ENCODE results near the gene CYFIP1. TPM values are rescaled to one million over a fixed set of nuclear protein-coding genes. Genes with fewer than 3 reads are reported as not detected.

The CYFIP1 gene
- total and polyA plus RNA-seq, 2 of the 13 experiments (the other 11 are each of a cell fraction or from before 2014, with no cell fraction given): 38.1 to 58.3 TPM

- TF ChIP-seq, protein P1, sequence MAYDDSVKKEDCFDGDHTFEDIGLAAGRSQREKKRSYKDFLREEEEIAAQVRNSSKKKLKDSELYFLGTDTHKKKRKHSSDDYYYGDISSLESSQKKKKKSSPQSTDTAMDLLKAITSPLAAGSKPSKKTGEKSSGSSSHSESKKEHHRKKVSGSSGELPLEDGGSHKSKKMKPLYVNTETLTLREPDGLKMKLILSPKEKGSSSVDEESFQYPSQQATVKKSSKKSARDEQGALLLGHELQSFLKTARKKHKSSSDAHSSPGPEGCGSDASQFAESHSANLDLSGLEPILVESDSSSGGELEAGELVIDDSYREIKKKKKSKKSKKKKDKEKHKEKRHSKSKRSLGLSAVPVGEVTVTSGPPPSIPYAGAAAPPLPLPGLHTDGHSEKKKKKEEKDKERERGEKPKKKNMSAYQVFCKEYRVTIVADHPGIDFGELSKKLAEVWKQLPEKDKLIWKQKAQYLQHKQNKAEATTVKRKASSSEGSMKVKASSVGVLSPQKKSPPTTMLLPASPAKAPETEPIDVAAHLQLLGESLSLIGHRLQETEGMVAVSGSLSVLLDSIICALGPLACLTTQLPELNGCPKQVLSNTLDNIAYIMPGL (CRISPR knock-in tag; IDR thresholded peaks at IDR 0.05; ENCODE audit: borderline replicate concordance in 1 of 2, low read depth in 1 of 2): no peak
- TF ChIP-seq ZNF891 (CRISPR knock-in tag; IDR thresholded peaks at IDR 0.05) (no peak), ZKSCAN1 (IDR thresholded peaks at IDR 0.05; ENCODE audit: low read length) (no peak), POLR2AphosphoS5 (IDR thresholded peaks at IDR 0.05; ENCODE audit: low read depth, low read length) (no peak), ZNF580 (CRISPR knock-in tag; IDR thresholded peaks at IDR 0.05; ENCODE audit: borderline replicate concordance, low read depth) (no peak), TBP (CRISPR knock-in tag; IDR thresholded peaks at IDR 0.05) (no peak)
- TF ChIP-seq, protein P2, sequence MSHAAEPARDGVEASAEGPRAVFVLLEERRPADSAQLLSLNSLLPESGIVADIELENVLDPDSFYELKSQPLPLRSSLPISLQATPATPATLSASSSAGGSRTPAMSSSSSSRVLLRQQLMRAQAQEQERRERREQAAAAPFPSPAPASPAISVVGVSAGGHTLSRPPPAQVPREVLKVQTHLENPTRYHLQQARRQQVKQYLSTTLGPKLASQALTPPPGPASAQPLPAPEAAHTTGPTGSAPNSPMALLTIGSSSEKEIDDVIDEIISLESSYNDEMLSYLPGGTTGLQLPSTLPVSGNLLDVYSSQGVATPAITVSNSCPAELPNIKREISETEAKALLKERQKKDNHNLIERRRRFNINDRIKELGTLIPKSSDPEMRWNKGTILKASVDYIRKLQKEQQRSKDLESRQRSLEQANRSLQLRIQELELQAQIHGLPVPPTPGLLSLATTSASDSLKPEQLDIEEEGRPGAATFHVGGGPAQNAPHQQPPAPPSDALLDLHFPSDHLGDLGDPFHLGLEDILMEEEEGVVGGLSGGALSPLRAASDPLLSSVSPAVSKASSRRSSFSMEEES (CRISPR knock-in tag; IDR thresholded peaks at IDR 0.05): no peak
Observed at GRCh38 chr15:22874966-22875365, 105.2 kb downstream of the CYFIP1 start (continued).

DNA sequence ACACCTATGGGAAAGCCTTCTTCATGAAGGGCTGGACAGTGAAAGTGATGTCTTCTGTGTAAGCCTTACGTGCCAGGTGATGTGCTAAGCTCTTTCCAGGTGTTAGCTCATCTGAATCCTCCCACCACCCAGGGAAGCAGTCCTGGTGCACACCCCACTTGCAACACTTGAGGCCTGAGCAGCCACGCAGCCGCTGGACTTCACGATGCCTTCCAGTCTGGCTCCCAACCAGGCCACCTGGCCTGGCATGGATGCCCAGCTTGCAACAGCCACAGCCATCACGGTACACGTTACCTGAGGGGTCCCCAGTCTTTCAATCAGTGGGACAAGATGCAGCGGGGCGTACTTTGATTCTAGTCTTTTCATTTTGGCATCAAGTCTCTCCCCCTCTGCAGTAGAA, 105.9 kb downstream of the CYFIP1 start:
- Histone ChIP-seq H3K4me2 (ENCODE audit: low read depth, low read length) (no peak overlapping the region), H3K4me1 (ENCODE audit: insufficient read depth, low read length) (no peaks in the 10 kb centered on the region), H4K20me1 (ENCODE audit: insufficient read depth, low read length) (no peaks in the 10 kb centered on the region), H3K79me2 (ENCODE audit: insufficient read depth, low read length) (no peaks in the 10 kb centered on the region), H3K27me3 (ENCODE audit: control insufficient read depth in 1 of 2, insufficient read depth in 2 of 2, low read length in 2 of 2) (no peaks in the 10 kb centered on the region), H2AFZ (ENCODE audit: low read length) (no peak overlapping the region), H3K36me3 (replicated peaks in 1 of 2; ENCODE audit: control insufficient read depth in 1 of 2, insufficient read depth in 2 of 2, low read length in 2 of 2) (peaks cover 27 to 52% of the 10 kb centered on the region in 2 experiments; a peak in 4 of 5 replicates), H3K27ac (ENCODE audit: extremely low read length, insufficient read depth, low read length) (no peak overlapping the region), H3K4me3 (replicated peaks in 1 of 3; ENCODE audit: insufficient read depth in 1 of 3, low read depth in 2 of 3, low read length in 3 of 3) (no peak overlapping the region), H3K9ac (ENCODE audit: insufficient read depth, low read depth, low read length) (no peak overlapping the region), H3K9me3 (ENCODE audit: low read length) (no peaks in the 10 kb centered on the region)
- intact Hi-C loops (cut with micrococcal nuclease; ENCODE audit: unreplicated experiment): no loop called here
- POLR2A ChIA-PET: no interaction called here
- in situ Hi-C loops (cut with HindIII; ENCODE audit: extremely low pct_ligation_motif_present, low pct_unique_long_range_greater_than_20kb): no loop called here
- no peak for DNase-seq (ENCODE audit: low spot score)
- no peak for ATAC-seq
- WGBS (ENCODE audit: low lambda C conversion rate): 100% methylated on average over 8 of the region's 8 CpGs
- no peak for FAIRE-seq
- BruUV-seq (replicated peaks): no TSS peak
- CTCF ChIA-PET (ENCODE audit: low intra/inter-chr PET ratio, low total read pairs): no interaction called here
- TF ChIP-seq ETS1 (CRISPR knock-in tag; IDR thresholded peaks at IDR 0.05) (no peak), CENPT (CRISPR knock-in tag; IDR thresholded peaks at IDR 0.05; ENCODE audit: low read depth) (no peak), ZNF562 (CRISPR knock-in tag; IDR thresholded peaks at IDR 0.05; ENCODE audit: borderline replicate concordance) (no peak), ZFYVE20 (CRISPR knock-in tag; IDR thresholded peaks at IDR 0.05; ENCODE audit: borderline replicate concordance, low read depth) (no peak), DMAP1 (CRISPR knock-in tag; IDR thresholded peaks at IDR 0.05) (no peak), ZNF777 (CRISPR knock-in tag; IDR thresholded peaks at IDR 0.05) (no peak), NR2F6 (IDR thresholded peaks at IDR 0.05) (no peak), NR2F6 (CRISPR knock-in tag; IDR thresholded peaks at IDR 0.05) (no peak), MAFK (conservative IDR thresholded peaks at IDR 0.05 in 1 of 2, IDR thresholded peaks at IDR 0.05 in 1 of 2; ENCODE audit: low read length in 2 of 2) (no peak)
- TF ChIP-seq, protein P2 (CRISPR knock-in tag; IDR thresholded peaks at IDR 0.05): no peak
